Hematopoietic multipotent progenitor cell treated with erythropoietin and hydrocortisone succinate and interleukin-3 and kit ligand, for 6 days (in vitro differentiated cells): ENCODE data around the gene NUDT16.

Source experiments
- DNase-seq: peaks from one replicate; pipeline ENCODE4 v3.0.0-alpha.2; 2015

Gene NUDT16

DNA sequence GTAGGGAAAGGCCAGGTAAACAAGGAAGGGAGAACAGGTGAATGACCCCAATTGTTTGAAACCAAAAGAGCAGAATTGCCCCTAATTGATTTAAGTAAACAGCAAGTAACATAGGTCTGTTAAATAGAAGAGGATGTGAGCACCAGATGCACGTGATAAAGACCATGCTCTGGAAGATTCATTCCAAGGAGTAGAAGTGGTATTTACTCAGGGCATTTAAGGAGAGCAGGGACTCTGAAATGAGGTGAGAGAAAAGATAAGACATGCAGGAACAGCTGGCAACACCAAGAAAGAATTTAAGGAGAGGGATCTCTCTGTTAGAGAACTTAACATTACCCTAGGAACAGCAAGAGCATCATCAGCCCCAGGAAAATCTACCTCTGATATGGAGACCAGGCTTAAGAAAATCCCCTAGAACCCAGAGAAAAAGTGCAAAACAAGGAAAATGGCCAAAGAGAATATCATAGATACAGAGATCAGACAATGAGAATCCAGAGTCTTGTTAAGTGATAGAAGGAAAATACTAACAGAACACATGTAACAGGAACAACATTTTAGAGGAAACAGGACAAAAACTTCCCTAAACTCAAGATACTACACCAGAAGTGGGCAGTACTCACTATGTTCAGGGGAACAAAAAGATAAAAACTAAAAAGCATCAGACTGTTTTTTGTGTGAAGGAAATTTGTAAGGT is 6.4 kb downstream of the NUDT16 start:
- DNase-seq = no peak

DNA sequence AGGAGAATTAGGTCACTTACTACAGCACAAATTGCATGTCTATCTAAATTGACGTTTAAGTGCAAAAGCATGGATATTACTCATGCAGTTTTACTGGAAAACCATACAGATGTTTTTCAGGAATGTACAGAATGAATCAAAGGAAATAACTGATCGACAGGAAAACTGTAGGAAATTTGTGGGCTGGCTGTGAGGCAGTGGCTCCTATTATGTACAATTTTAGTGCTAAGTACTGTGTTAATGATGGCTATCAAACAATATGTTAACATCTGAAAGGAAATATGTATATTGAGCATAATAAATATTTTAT is 6.9 kb downstream of the NUDT16 start:
- no peak for DNase-seq

DNA sequence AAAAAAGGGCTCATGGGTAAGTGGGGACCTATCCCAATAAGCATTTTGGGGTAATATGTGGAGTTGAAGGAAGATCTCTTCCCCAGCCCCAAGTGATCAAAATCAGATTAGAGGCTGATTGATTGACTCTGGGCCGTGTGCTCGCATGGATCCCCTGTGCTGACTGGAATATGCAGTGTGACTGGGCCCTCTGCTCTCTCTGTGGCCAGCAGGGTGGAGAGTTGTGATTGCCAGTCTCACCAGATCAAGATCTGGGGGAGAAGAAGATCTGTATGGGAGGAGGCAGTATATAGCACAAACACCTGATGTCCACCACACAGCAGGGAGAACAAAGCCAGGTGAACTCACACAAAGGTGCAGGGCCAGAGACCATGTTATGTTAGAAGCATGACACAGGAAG is 8.8 kb downstream of the NUDT16 start:
- no peak for DNase-seq

DNA sequence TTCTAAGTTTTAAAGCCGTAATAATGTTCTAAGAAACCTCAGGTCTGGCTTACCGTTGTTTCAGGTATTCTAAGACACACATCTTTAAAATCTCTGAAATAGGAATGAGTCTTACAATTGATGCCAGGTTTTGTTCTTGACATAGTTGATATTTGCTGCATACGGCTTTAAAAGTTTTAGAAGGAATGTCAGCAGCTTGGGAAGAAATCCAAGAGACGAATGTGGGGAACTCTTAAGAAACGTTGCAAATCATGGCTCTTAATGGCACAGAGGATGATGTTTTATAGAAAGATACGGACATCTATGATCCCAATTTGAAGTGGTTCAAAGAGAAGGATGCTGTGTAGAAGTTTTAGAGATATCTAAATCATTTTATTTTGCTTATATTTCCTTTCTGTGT is 11.5 kb downstream of the NUDT16 start:
- no peak for DNase-seq

DNA sequence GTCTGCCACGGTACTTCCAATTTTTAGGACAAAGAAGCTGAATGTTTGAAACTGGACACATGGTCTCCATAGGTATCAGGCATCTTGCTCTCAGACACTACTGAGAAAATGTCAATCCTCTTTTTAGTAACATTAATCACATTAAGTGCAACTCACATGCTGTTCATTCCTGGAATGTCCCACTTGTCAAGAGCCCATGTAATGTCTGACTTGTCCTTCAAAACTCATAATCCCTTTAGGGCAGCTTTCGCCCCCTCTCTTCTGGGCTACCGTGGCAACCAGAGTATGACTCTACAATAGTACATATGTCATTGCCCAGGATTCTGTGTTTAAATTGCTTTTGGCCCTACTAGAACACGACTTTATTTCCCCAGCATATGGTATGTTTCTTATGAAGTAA is 12.3 kb downstream of the NUDT16 start:
- DNase-seq = no peak

DNA sequence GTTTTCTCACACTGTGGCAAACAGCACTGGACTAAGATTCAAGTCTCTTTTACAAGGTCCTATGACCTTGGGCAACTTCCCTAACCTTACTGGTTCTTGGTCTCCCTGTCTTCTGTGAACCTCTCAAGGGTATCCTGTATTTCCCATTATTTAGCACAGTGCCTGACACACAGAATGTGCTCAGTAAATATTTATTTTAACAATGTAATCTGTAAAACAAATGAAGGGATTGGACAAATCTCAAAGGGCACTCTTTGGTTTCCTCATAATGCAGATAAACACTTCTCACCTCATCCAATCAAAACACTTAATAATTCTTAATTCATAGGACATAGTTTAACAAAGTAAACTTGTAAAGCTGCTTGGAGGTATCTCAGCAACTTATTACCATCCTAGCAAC is 12.8 kb downstream of the NUDT16 start:
- no peak for DNase-seq

DNA sequence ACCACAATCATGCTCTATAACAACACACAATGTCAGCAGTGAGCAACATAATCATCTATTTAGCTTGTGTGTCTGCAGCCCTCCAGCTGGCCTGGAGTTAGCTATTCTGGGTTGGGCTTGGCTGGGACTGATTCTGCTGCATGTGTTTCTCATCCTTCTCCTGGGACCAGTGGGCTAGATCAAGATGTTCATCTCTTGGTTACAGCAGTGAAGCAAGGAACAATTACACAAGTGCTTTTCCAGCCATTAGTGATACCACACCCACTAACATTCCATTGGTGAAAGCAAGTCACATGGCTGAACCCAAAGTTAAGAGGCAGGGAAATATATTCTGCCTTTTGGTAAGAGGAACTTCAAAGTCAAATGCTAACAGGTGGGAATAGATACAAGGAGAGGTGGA is 14.6 kb downstream of the NUDT16 start:
- no peak for DNase-seq

DNA sequence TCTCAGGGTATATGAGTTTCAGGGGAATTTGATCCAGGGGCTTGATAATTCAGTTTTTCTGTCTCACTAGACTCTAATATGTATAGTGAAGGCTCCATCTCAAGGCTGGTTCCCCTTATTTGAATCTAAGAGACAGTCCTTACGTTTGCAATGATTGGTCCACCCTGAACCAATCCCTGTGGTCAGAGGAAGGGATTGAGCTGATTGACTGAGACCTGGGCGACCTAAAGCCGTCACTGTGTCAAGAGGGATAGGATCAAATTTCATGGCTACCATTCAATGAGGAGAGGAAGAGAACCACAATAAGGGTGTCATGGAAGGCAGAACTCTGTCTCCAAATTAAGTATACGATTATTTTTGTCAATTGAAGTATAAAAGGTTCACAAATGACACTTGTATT is 16.3 kb downstream of the NUDT16 start:
- DNase-seq = no peak

DNA sequence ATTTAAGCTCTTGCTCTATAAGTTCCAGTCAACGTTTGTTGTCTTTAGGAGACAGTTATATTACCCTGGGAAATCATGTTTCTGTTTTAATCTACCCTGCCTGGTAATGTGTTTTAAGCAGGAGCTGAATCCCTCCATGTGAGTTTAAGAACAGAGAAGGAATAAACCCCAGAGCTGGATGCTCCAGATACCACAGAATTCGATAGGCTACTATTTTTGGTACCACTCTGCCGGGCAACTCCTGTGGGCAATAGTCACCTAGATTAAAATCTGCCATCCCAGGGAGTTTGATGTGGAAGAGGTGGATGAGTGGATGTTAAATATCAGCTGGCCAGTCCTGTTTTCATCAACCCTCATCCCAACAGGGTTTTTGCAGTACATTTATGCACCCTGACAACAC is 20.4 kb downstream of the NUDT16 start:
- DNase-seq = no peak

DNA sequence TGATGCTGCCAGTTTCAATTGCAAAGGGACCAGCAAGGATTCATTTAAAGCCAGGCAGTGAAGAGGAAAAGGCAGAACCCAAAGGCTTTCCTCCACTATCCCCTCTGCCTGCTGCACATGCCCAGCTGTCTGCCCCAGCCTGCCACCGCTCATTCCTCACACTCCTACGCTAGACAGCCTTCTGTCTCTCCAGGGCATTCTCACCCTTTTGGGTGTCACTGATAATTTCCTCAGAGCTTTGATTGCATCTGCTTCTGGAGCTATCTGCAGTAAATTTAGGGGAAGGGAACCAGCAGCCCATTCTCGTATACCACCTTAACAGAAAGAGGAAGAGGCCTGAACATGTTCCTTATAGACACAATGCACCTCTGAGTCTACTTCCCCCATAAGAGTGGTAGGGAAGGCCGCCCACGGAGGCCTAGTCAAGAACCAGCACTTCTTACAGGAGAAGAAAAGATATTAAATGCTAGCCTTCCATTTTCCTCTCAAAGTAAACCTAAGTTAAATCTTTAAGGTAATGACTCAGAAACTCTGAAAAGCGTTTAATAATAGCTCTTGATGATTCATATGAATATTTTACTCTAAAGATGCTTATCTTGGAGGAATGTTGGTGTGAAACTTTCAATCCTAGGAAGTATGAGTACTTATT is 20.9 kb downstream of the NUDT16 start:
- DNase-seq = peak; percentile 32

DNA sequence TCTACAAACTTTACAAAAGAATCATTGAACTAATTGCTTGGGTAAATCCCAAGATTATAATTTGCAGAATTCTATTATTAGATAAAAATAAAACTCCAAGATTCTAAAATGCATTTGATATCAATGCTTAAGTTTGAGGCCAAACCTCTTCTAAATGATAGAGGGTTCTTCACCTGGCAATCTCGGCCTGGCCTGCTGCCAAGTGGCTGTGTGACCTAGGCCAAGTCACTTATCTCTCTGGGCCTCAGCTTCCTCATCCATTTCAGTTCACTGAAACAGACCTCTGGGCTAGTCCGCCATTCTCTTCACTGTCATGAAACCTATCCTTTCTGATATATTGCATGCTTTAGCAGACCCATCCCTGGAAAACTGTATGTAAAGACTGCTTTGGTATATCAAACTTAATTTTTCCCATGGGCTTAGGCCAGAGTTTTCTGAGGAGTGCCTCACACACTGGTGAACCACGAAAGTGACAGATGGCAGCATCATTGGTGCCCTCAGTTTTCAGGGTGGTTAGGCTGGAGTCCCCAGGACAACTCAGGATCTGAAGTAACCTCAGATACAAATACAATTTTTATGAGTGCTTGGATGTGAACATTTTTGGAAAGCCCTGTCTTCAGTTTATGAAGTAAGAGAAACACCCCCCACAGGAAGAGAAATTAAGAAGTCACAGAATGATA is 21.8 kb downstream of the NUDT16 start:
- DNase-seq = no peak

DNA sequence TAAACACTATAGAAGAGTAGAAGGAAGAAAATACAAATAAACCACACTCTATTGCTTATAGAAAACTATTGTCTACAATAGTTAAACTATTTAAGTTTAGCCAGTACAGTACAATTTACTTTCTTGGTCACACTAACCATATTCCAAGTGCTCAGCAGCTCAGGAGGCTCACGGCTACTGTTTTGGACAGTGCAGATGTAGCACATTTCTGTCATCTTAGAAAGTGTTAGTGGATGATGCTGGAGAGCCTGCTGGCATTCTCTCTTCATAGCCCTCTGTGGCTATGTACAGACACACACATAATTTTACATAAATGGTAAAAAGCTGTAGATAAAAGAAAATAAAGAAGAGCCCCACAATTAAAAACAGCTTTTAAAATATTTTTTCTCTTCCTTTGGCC is 23.8 kb downstream of the NUDT16 start:
- DNase-seq = no peak

DNA sequence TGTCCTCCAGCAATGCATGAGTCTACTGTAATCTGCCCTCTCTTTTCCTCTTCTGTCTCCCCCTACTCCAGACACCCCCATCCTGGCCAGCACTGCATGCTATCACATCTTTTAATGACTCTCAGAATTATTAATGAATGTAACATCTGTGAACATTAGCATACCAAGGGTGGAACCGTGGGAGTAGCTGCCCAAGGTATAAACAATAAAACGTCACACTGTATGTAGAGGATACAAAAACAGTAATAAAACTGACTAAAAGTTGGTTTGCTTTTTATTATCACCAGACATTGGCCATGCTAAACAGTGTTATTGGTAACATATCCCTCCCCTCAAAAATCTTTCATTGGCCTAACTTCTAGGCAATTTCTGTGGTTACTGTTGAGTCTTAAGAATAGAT is 24.7 kb downstream of the NUDT16 start:
- no peak for DNase-seq

DNA sequence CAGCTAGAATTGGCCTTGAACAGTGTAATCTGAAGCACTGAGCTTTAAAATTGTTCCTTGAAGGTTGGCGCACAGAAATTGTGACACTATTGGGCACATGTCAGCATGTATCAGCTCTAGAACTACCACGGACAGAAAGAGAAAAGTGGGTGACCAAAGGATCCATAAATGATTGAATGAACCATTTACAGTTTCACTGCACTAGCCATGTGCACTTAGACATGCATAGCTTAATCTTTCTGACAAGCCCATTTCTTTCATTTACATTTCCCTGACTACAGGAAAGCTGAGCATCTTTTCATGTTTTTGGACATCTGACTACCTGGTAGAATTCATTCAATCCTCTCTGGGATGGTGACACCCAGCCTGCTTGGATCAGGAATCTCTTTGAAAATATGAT is 36.2 kb downstream of the NUDT16 start:
- DNase-seq = no peak

DNA sequence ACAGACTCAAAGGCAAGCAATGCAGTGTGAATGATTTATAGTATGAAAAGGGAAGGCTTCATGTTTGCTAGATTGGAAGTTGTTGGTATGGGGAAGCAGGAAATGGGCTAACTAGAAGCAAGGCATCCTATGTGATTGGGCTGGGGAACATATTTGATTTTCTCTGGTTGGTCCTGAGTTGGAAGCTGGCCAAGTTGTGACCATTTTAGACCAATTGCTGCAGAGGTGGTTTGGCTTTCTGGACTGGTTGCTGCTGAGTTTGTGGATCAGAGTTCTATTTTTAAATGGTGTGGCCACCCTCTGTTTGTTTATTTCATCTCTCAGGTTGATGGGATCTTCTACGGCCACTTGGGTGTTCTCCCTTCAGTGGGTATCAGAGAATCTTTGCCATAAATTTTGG is 39.7 kb downstream of the NUDT16 start:
- DNase-seq = no peak

DNA sequence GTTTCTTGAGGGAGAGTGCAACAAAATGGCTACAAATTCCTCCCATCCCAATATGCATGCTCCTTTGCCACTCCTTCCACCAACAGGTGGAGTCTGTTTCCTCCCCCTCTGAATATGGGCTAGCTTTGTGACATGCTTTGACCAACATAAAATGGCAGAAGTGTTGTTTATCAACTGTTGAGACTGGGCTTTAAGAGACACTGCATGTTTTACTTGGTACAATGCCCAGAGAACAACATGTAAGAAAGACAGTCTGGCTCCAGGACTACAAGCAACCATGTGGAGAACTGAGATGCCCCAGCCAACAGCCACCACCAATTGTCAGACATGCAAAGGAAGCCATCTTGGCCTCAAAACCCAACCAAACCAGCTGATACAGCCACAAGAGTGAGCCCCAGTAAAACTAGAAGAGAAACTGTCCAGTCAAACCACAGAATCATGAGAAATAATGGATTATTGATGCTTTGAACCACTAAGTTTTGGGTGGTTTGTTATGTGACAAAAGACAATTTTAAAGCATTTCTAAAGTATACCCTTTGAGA is 40.5 kb downstream of the NUDT16 start:
- DNase-seq = no peak

DNA sequence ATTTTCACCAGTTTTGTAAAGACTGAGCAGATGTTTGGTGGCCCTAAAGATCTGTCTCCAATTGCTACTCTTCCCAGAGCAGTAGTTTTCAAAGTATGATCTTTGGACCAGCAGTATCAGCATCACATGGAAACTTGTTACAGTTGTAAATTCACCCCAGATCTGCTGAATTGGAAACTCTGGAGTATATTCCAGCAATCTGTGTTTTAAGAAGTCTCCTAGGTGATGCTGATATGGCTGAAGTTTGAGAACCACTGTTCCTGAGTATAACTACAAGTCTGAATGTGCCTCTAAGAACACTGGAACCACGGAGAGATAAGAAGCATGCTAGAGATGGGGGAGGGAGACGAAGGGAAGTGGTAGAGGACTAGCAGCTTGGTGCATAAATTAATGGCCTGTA is 45.7 kb downstream of the NUDT16 start:
- peak; percentile 20 for DNase-seq

DNA sequence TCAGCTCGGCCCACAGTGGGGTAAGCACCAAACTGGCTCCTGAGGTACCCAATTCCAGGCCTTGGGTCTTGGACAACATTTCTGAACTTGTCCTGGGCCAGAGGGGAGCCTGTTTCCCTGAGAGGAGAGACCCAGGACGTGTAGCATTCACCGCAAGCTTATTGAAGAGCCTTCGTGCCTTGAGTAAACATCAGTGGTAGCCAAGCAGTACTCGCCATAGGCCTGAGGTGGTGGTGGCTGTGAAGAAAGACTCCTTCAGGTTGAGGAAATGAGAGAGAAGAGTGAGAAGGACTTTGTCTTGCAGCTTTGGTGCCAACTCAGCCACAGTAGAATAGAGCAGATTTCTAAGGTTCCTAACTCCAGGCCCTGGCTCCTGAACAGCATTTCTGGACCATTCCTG is 50.2 kb downstream of the NUDT16 start:
- no peak for DNase-seq

DNA sequence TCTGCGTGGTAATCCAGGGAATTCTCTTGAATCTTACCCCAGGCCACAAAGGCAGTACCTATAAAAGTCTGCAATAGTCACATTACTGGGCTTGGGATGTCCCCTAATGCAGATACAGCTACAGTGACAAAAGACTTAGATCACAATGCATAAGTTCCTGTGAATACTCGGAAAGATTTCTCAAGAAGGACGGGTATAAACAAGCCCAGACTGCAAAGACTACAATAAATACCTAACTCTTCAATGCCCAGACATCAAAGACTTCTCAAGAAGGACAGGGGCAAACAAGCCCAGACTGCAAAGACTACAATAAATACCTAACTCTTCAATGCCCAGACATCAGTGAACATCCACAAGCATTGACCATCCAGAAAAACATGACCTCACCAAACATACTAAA is 50.9 kb downstream of the NUDT16 start:
- DNase-seq = no peak

DNA sequence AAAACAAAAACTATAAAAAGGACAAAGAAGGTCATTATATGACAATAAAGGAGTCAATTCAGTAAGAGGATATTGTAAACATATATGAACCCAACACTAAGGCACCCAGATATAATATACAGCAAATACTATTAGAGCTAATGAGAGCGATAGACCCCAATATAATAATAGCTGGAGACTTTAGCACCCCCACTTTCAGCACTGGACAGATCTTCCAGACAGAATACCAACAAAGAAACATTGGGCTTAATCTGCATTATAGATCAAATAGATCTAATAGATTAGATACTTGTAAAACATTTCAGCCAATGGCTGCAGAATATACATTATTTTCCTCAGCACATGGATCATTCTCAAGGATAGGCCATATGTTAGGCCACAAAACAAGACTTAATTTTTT is 53.4 kb downstream of the NUDT16 start:
- DNase-seq = no peak
